ENCODE data around the gene MYLK4. TPM values are rescaled to one million over a fixed set of nuclear protein-coding genes. Genes with fewer than 3 reads are reported as not detected.

Gene MYLK4
- total RNA-seq, result 0.60 and 0.80 TPM in 2 replicates
- long read RNA-seq, result 0 reads

DNA sequence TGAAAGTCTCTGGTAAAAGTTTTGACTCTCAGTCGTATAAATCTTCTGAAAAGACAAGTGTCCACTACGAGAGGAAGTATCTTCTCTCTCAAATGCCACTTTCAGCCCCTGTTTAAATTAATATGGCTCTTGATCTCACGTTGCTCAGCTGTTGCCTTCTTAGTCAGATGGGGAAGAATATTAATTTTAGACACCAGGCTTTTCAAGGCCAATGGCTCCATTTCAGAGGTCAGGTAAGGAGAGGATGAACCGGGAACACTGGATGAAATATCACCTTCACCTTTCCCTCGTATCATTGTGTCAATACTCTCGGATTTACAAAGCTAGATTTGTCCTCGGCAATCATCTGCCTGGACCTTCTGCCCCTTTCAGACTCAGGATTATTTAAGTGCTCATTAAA is at the start of gene MYLK4:
TSS of gene MYLK4 (minus strand) at position 91 of the 400 bp plus-strand sequence. CDS start 1,628 bp downstream, outside the sequence.
- peaks cover 17% of the 10 kb centered on the region for H3K27me3 Mint-ChIP-seq
- H3K36me3 Mint-ChIP-seq (ENCODE audit: insufficient read depth), result no peaks in the 10 kb centered on the region
- H3K9me3 Mint-ChIP-seq (ENCODE audit: low read depth), result no peaks in the 10 kb centered on the region
- no peaks in the 10 kb centered on the region for H3K4me1 Mint-ChIP-seq (ENCODE audit: low read depth)
- TF ChIP-seq, protein P1, sequence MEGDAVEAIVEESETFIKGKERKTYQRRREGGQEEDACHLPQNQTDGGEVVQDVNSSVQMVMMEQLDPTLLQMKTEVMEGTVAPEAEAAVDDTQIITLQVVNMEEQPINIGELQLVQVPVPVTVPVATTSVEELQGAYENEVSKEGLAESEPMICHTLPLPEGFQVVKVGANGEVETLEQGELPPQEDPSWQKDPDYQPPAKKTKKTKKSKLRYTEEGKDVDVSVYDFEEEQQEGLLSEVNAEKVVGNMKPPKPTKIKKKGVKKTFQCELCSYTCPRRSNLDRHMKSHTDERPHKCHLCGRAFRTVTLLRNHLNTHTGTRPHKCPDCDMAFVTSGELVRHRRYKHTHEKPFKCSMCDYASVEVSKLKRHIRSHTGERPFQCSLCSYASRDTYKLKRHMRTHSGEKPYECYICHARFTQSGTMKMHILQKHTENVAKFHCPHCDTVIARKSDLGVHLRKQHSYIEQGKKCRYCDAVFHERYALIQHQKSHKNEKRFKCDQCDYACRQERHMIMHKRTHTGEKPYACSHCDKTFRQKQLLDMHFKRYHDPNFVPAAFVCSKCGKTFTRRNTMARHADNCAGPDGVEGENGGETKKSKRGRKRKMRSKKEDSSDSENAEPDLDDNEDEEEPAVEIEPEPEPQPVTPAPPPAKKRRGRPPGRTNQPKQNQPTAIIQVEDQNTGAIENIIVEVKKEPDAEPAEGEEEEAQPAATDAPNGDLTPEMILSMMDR (IDR thresholded peaks at IDR 0.05; ENCODE audit: unreplicated experiment), result no peak
- no peak within 1 kb of the TSS for H3K4me3 Mint-ChIP-seq (ENCODE audit: low read depth)
- H3K27ac Mint-ChIP-seq, result no peak within 1 kb of the TSS
- no peak for DNase-seq (ENCODE audit: low spot score, unreplicated experiment)

DNA sequence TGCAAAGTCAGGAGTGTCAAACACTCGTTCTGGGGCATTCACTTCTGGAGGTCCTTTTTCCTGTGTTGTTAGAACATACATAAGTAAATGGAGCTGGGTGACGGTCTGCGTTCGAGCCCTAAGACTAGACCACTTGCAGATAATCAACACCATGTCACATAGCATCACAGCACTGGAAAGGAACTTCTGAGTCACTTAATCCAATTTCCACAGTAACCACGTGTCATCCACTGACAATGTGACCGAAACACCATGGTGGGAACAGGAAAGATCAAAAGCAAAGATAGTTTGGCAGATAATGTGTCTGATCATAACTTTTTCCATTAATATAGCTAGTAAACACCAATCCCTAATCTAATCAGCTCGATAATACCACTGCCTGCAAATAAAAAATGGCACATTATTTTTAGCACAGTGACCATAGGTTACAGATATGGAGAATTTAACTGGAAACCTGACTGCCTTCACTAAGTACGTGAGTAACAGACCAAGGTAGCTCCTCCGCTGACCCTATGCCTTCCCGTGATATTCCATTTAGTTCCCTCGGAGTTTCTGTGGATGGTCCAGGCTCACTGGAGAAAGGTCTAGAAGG is 49.3 kb upstream of the MYLK4 start:
- Mint-ChIP-seq H3K36me3 (ENCODE audit: insufficient read depth) (peaks cover 3% of the 10 kb centered on the region), H3K4me3 (ENCODE audit: low read depth) (no peak overlapping the region), H3K9me3 (ENCODE audit: low read depth) (no peaks in the 10 kb centered on the region), H3K4me1 (ENCODE audit: low read depth) (peaks cover 13% of the 10 kb centered on the region), H3K27ac (peak overlapping the region; percentile 73), H3K27me3 (no peaks in the 10 kb centered on the region)
- no peak for DNase-seq (ENCODE audit: low spot score, unreplicated experiment)
- TF ChIP-seq, protein P1 (IDR thresholded peaks at IDR 0.05; ENCODE audit: unreplicated experiment), result no peak

GRCh38 chr6:2798586-2799134 is 47.9 kb upstream of the MYLK4 start:
- no peaks in the 10 kb centered on the region for H3K27me3 Mint-ChIP-seq
- TF ChIP-seq, protein P1 (IDR thresholded peaks at IDR 0.05; ENCODE audit: unreplicated experiment), result no peak
- H3K27ac Mint-ChIP-seq, result peak overlapping the region; percentile 39
- peaks cover 13% of the 10 kb centered on the region for H3K4me1 Mint-ChIP-seq (ENCODE audit: low read depth)
- no peak for DNase-seq (ENCODE audit: low spot score, unreplicated experiment)
- no peaks in the 10 kb centered on the region for H3K9me3 Mint-ChIP-seq (ENCODE audit: low read depth)
- no peak overlapping the region for H3K4me3 Mint-ChIP-seq (ENCODE audit: low read depth)
- peaks cover 3% of the 10 kb centered on the region for H3K36me3 Mint-ChIP-seq (ENCODE audit: insufficient read depth)

- H3K9me3 Mint-ChIP-seq (ENCODE audit: low read depth), result no peaks in the 10 kb centered on the region
- no peak overlapping the region for H3K4me3 Mint-ChIP-seq (ENCODE audit: low read depth)
- no peaks in the 10 kb centered on the region for H3K27me3 Mint-ChIP-seq
- no peak for DNase-seq (ENCODE audit: low spot score, unreplicated experiment)
- H3K4me1 Mint-ChIP-seq (ENCODE audit: low read depth), result peaks cover 13% of the 10 kb centered on the region
- H3K36me3 Mint-ChIP-seq (ENCODE audit: insufficient read depth), result peaks cover 3% of the 10 kb centered on the region
- peak overlapping the region; percentile 82 for H3K27ac Mint-ChIP-seq
- TF ChIP-seq, protein P1 (IDR thresholded peaks at IDR 0.05; ENCODE audit: unreplicated experiment), result no peak
These were observed 46.9 kb upstream of the MYLK4 start for GRCh38 chr6:2797564-2798031.

- no peaks in the 10 kb centered on the region for H3K27me3 Mint-ChIP-seq
- H3K4me1 Mint-ChIP-seq (ENCODE audit: low read depth), result peaks cover 13% of the 10 kb centered on the region
- H3K4me3 Mint-ChIP-seq (ENCODE audit: low read depth), result no peak overlapping the region
- no peak for DNase-seq (ENCODE audit: low spot score, unreplicated experiment)
- no peaks in the 10 kb centered on the region for H3K9me3 Mint-ChIP-seq (ENCODE audit: low read depth)
- TF ChIP-seq, protein P1 (IDR thresholded peaks at IDR 0.05; ENCODE audit: unreplicated experiment), result no peak
- H3K36me3 Mint-ChIP-seq (ENCODE audit: insufficient read depth), result peaks cover 3% of the 10 kb centered on the region
- peak overlapping the region; percentile 37 for H3K27ac Mint-ChIP-seq
These were observed 46.1 kb upstream of the MYLK4 start for GRCh38 chr6:2796861-2797260.
